Cardiac fibroblast (primary cell): Measurements from ENCODE around the gene TRNAU1AP.
"Not testable (repeated sequence)": the region's sequence is repeated elsewhere in the genome, so short reads cannot be mapped to it uniquely, and the experiment has no call there.

Experiments
- DNase-seq, 2 donors: peaks; one replicate each; pipeline versions ENCODE4 v3.0.0 to v3.0.0-alpha.2; 2010; ENCODE audit warnings: low read depth in 2 of 2
- H3K4me3 ChIP-seq, 2 donors: replicated peaks in 1 of 2; 1 replicate in 1 of 2; 2 replicates in 1 of 2; pipeline ENCODE4 v1.5.1; 2011; ENCODE audit warnings: low read depth in 2 of 2, low read length in 2 of 2, mild to moderate bottlenecking in 2 of 2, moderate library complexity in 1 of 2
- CTCF ChIP-seq: IDR thresholded peaks from one replicate; pipeline ENCODE4 v1.5.1; 2011; ENCODE audit warnings: low read depth, mild to moderate bottlenecking, low read length, inconsistent platforms

The TRNAU1AP gene

GRCh38 chr1:28582248-28582615 lies 29.3 kb downstream of the TRNAU1AP start:
- H3K4me3 ChIP-seq = peak overlapping the region; percentile 87 to 94
- TF ChIP-seq CTCF = no peak
- peak; percentile 52 to 58 for DNase-seq

- DNase-seq, H3K4me3 ChIP-seq: not testable (repeated sequence)
These were observed 33.9 kb downstream of the TRNAU1AP start for GRCh38 chr1:28586585-28587391.

GRCh38 chr1:28591708-28592320 lies 38.9 kb downstream of the TRNAU1AP start, which contains the start of gene RAB42:
RAB42 (plus strand) TSS chr1:28592265; CDS start chr1:28592512, 247 bp downstream.
- no peak for DNase-seq
- TF ChIP-seq CTCF = no peak
- peak within 1 kb of the TSS; percentile 47 to 55 for H3K4me3 ChIP-seq

- TF ChIP-seq CTCF = no peak
- DNase-seq = no peak
- H3K4me3 ChIP-seq = peak overlapping the region; percentile 47 to 55
These were observed 39.6 kb downstream of the TRNAU1AP start for GRCh38 chr1:28592321-28593071.

GRCh38 chr1:28593988-28594356 lies 41.1 kb downstream of the TRNAU1AP start:
- DNase-seq = not testable (repeated sequence)

GRCh38 chr1:28594686-28595411 lies 42.0 kb downstream of the TRNAU1AP start:
- peak in 1 of 2 donors; percentile 79 for DNase-seq
- H3K4me3 ChIP-seq = not testable (repeated sequence)

More at GRCh38 chr1:28593988-28594356, 41.1 kb downstream of the TRNAU1AP start:
- H3K4me3 ChIP-seq = not testable (repeated sequence)

GRCh38 chr1:28595412-28596191 lies 42.7 kb downstream of the TRNAU1AP start:
- no peak for TF ChIP-seq CTCF
- no peak overlapping the region for H3K4me3 ChIP-seq
- no peak for DNase-seq

GRCh38 chr1:28596276-28596675 lies 43.4 kb downstream of the TRNAU1AP start:
- DNase-seq = not testable (repeated sequence)

More at GRCh38 chr1:28596276-28596675, 43.4 kb downstream of the TRNAU1AP start:
- H3K4me3 ChIP-seq = not testable (repeated sequence)
